ENCODE measurements around the gene UHMK1.
A peak's percentile ranks its signal among the peaks of the same experiment; 100 is the strongest.
"Not testable (repeated sequence)": the region's sequence is repeated elsewhere in the genome, so short reads cannot be mapped to it uniquely, and the experiment has no call there.

Gene UHMK1, protein sequence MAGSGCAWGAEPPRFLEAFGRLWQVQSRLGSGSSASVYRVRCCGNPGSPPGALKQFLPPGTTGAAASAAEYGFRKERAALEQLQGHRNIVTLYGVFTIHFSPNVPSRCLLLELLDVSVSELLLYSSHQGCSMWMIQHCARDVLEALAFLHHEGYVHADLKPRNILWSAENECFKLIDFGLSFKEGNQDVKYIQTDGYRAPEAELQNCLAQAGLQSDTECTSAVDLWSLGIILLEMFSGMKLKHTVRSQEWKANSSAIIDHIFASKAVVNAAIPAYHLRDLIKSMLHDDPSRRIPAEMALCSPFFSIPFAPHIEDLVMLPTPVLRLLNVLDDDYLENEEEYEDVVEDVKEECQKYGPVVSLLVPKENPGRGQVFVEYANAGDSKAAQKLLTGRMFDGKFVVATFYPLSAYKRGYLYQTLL

DNA sequence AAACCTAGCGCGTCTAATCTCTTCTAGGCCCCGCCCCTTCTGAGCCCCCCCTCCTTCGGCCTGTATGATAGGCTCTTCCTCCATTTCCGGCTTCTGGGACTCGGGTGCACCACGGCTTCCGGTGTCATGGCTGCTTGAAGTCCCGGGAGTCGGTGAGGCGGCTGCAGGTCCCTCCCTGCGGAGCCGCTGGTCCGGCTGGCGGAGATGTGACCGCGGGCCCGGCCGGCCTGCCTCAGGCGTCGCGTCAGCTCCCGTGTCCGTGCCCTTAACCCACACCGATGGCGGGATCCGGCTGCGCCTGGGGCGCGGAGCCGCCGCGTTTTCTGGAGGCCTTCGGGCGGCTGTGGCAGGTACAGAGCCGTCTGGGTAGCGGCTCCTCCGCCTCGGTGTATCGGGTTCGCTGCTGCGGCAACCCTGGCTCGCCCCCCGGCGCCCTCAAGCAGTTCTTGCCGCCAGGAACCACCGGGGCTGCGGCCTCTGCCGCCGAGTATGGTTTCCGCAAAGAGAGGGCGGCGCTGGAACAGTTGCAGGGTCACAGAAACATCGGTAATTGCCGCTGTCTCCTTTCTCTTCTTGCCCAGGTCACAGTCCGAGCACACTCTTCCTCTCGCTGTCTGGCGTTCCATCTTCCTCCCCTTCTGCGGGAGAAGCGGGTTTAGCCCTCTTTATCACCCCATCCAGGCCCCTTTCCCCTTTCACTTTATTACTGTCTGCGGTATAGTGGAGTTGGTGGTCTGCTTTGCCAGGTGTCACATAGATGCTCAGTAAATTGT lies at the start of gene UHMK1:
Gene UHMK1 (plus strand): TSS at position 96 of the 773 bp plus-strand sequence. CDS start 183 bp downstream, at position 279.
- DNase-seq (ENCODE audit: low read depth, low spot score): peak; percentile 85

DNA sequence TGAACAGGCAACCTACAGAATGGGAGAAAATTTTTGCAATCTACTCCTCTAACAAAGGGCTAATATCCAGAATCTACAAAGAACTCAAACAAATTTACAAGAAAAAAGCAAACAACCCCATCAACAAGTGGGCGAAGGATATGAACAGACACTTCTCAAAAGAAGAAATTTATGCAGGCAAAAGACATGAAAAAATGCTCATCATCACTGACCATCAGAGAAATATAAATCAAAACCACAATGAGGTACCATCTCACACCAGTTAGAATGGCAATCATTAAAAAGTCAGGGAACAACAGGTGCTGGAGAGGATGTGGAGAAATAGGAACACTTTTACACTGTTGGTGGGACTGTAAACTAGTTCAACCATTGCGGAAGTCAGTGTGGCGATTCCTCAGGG lies 43.3 kb upstream of the UHMK1 start:
- not testable (repeated sequence) for DNase-seq (ENCODE audit: low read depth, low spot score)

DNA sequence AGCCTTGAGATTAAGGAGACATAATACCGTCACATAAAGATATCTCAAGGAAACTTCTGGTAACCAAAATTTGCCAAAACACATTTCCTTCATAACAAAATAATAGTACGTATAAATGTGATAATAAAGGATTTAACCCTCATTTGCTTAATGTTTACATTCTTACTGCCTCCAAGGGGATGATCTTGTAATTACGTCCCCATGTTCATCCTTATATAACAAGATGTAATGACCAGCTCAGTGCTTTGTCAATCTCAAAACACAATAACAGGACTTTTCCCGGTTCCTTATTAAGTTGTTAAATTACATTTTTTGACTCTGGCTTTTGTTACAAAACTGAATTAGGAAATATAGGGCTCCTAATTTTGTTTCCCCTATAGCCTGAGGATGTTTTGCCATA lies 41.3 kb upstream of the UHMK1 start:
- DNase-seq (ENCODE audit: low read depth, low spot score): no peak

DNA sequence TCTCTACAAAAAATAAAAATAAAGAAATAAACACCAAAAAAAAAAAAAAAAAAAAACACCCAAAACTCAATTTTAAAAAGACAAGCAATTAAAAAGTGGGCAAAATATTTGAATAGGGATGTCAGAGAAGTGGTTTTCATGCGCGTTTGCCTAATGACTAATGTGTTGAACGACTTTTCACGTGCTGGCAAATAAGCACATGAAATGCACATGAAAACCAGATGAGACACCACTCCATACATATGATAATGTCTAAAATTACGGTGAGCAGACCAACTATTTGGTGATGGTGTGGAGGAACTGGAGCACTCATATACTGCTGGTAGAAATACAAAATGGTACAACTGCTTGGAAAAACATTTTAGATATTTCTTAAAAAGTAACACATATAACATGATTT lies 39.4 kb upstream of the UHMK1 start:
- DNase-seq (ENCODE audit: low read depth, low spot score): no peak

DNA sequence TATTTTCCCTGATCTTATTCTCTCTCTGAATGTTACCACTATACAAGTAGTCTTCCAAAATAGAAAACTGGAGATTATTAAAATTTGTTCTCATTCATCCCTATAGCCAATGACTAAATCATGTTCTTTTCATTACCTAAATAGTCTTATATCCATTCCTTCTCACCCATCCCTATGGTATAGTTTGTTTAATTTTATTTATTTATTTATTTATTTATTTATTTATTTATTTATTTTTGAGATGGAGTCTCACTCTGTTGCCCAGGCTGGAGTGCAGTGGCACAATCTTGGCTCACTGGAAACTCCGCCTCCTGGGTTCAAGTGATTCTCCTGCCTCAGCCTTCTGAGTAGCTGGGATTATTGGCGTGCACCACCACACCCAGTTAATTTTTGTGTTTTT lies 35.2 kb upstream of the UHMK1 start:
- DNase-seq (ENCODE audit: low read depth, low spot score): not testable (repeated sequence)

DNA sequence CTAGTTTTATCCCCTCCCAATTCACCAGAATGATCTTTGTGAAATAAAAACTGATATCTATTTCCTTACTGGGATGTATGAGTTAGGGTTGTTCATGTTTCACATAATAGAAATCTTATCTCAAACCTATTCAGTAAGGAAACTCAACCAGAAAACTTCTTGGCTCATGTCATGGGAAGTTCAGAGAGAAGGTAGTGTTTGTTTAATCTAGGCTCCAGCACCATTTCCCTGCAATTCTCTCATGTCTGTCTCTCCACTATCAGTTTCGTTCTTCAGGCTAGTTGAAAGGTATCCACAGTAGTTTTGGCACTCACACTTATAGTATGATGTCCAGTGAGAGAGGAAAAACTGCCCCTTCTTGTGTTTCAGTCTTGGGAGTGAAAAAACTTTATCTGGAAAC lies 34.6 kb upstream of the UHMK1 start:
- DNase-seq (ENCODE audit: low read depth, low spot score): no peak

DNA sequence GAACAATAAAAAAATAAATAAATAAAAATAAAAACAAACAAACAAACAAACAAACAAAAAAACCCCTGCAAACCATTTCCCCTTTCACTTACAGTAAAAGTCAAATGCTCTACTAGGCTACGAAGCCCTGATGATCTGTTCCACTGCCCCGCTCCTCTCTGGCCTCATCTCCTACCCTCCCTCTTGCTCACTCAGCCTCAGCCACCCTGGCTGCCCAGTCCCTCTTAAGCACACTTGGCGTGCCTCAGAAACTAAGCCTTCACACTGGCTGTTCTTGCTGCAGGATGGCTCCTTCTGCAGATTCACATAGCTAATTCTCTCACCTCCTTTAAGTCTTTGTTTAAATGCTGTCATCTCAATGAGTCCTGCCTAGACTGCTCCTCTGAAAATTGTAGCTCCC lies 30.8 kb upstream of the UHMK1 start:
- DNase-seq (ENCODE audit: low read depth, low spot score): no peak

DNA sequence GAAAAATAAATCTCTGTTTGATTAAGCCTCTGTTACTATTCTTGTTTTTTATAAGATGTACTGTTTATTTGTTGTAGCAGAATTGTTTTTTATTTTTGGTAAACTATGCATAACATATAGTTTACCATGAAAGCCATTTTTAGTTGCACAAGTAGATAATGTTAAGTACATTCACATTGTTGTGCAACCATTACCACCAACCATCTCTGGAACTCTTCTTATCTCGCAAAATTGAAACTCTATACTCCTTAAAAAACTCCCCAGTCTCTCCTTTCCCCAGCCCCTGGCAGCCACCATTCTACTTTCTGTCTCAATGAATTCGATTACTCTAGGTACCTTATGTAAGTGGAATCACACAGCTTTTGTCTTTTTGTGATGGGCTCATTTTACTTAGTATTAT lies 27.4 kb upstream of the UHMK1 start:
- DNase-seq (ENCODE audit: low read depth, low spot score): no peak

DNA sequence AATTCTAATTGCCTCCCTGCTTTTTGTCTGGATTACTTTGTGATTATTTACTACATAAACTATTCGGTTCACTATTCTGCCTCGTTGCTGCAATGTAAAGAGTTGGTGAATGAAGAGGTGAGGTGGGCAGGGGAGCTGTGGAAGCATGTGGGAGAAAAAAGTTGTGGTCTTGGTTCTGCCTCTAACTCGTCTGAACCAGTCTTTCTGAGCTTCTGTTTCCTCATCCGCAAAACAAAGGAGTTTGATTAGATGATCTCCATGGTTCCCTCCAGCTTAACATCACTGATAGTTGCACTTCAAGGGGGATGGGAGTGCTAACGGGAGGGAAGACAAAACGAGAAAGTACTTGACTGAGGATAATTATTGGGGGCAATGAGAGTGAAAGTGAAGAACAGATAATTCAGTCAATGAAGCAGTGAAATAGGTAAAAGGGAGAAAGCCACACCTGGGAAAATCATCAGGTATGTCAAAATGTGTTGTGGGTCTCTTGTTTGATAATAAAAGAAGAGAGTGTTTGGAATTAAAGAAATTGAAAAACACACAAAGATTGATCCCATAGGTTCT lies 26.2 kb upstream of the UHMK1 start:
- no peak for DNase-seq (ENCODE audit: low read depth, low spot score)

DNA sequence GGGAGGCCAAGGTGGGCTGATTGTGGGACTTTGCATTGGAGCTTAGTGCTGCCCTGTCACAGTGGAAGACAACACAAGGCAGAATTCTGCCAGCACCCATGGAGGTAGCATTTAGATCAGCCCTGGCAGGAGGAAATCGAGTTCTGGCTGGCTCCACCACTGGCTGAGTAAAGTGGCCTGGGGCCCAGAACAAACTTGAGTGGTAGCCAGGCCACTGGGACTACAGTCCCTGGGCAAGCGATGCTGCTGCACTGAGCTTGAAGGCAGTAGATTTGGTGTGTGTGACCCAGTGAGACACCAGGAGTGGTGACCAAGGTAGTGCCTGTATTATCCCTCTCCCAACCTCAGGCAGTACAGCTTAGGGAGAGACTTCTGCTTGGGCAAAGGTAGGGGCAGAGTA lies 22.5 kb upstream of the UHMK1 start:
- no peak for DNase-seq (ENCODE audit: low read depth, low spot score)

DNA sequence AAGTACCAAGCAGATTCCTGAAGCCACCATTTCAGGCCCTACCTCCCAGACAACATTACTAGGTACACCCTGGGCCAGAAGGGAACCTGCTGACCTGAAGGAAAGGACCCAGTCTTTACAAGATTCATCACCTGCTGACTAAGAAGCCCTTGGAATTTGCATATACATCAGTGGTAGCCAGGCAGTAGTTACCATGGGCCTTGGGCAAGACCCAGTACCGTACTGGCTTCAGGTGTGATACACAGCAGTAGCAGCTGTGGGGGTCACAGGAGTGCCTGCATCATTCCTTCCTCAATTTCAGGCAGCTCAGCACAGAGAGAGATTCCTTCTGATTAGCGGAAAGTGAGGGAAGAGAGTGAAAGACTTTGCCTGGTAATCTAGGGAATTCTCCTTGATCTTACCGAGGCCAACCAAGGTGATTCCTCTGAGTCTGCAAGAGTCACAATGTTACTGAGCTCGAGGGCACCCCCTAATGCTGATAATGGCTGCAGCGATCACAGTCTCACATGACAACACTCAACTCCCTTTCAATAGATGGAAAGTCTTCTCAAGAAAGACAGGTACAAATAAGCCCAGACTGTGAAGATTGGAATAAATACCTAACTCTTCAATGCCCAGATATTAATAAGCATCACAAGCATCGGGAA lies 22.0 kb upstream of the UHMK1 start:
- no peak for DNase-seq (ENCODE audit: low read depth, low spot score)

DNA sequence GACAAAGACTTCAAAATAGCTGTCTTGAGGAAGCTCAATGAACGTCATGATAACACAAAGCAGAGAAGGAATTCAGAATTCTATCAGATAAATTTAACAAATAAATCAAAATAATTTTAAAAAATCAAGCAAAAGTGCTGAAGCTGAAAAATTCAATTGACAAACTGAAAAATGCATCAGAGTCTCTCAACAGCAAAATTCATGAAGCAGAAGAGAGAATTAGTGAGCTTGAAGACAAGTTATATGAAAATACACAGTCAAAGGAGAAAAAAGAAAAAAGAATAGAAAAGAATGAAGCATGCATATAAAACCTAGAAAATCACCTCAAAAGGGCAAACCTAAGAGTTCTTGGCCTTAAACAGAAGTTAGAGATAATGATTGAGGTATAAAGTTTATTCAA lies 21.0 kb upstream of the UHMK1 start:
- DNase-seq (ENCODE audit: low read depth, low spot score): no peak

DNA sequence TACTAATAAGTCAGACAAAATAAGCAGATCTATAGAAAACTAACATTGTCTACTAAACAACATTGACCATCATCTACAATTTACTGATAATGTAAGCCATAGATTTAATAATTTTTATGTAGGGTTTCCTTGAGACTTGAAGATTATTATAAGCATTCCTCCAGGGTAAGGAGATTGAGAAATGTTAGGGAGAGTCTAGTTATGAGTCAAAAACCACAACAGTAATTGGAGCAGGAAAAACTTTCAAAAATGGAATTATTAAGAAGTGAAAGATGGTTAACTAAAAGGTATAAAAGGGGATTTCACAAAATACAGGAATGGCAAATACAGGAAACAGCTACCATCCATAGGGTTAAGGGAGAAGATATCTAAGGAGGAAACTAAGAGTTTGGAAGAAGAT lies 12.4 kb upstream of the UHMK1 start:
- no peak for DNase-seq (ENCODE audit: low read depth, low spot score)

DNA sequence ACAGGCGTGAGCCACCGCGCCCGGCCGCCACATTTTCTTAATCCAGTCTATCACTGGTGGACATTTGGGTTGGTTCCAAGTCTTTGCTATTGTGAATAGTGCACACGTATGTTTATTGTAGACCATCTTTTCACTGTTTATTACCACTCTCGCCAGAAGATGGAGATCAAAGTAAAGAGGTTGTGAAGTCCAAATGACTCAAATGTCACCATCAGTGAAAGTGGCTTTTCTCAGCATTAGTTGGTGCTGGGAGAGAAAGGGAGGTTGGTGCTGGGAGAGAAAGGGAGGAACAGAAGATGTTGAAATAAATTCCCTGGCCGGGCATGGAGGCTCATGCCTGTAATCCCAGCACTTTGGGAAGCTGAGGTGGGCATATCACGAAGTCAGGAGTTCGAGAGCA lies 10.4 kb upstream of the UHMK1 start:
- DNase-seq (ENCODE audit: low read depth, low spot score): no peak

DNA sequence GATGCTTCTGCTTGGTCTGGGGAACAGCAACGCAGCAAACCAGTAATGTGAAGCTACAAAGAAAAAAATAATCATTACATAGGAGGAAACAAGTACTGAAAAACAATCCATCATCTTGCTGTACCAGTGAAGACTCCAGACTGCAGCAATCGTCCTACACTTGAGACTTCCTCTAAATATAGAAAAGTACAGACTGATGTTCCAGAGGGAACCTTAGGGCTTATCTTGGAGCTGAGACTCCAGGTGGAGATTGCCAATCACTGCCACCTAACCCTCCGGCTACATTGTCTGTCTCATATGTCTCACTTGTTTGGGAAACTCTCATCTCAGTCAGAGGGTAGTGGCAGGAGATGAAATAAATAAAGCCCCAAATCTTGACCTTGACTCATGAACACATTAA lies 9.4 kb upstream of the UHMK1 start:
- no peak for DNase-seq (ENCODE audit: low read depth, low spot score)

DNA sequence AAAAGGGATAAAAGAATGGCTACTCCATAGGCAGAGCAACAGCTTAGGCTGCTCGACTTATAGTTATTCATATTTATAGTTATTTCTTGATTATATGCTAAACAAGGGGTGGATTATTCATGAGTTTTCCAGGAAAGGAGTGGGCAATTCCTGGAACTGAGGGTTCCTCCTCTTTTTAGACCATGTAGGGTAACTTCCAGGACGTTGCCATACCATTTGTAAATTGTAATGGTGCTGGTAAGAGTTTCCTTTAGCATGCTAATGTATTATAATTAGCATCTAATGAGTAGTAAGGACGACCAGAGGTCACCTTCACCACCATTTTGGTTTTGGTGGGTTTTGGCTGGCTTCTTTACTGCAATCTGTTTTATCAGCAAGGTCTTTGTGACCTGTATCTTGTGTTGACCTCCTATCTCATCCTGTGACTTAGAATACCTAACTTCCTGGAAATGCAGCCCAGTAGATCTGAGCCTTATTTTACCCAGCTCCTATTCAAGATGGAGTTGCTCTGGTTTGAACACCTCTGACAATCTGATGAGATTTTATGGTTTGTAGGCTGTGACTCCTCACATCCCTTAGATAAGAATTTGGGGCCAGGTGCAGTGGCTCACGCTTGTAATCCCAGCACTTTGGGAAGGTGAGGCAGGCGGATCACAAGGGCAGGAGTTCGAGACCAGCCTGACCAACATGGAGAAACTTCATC lies 1.9 kb upstream of the UHMK1 start:
- not testable (repeated sequence) for DNase-seq (ENCODE audit: low read depth, low spot score)

DNA sequence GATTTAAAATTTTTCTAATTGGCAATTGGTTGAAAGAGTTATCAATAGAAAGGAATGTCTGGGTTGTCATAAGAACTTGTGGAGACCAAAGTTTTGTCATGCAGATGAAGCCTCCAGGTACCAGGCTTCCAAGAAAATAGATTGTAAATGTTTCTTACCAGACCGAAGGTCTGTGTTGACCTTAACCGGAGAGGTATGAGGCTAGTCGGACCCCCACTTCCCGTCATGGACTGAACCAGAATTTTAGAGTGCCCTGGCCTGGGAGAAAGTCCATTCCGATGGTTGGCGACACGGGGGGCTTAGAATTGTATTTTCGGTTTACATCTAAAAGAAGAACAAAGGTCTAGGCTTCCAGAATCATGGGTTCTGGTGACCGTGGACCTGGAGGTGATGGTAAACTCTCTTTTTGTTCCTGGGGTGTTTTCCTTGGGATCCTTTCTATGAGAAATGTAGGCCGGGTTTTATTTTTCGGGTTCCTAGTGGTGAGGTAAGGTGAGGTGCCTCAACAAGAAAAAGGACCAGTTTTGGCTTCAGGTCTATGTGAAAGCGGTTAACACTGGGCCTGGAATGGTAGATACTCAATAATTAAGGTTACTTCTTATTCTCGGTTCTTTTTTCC lies 405 bp upstream of the UHMK1 start:
- DNase-seq (ENCODE audit: low read depth, low spot score): no peak

DNA sequence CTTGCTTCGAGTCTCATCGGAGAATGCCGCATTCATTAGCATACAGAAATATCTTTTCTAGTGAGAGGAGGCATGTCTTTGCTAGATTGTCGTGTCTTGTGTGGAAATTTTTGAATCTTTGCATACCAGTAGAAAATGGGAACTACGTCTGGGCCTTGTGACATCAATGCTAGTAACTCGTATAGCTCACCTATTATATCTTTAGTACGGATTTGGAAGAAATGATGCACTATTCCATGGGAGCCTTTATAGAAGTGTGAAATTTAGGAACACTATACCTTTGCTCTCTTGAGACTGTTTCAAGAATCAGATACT lies 835 bp downstream of the UHMK1 start:
- no peak for DNase-seq (ENCODE audit: low read depth, low spot score)

DNA sequence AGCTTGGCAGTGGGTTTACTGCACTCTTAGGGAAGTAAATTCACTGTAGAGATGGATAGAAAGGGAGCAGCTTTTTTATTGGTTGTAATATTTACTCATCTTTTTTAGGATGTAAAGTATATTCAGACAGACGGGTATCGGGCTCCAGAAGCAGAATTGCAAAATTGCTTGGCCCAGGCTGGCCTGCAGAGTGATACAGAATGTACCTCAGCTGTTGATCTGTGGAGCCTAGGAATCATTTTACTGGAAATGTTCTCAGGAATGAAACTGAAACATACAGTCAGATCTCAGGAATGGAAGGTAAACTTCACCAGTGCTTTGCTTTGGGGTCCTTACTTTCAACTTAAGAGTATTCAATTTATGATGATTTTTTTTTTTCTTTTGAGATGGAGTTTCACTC lies 3.2 kb downstream of the UHMK1 start:
- DNase-seq (ENCODE audit: low read depth, low spot score): no peak

DNA sequence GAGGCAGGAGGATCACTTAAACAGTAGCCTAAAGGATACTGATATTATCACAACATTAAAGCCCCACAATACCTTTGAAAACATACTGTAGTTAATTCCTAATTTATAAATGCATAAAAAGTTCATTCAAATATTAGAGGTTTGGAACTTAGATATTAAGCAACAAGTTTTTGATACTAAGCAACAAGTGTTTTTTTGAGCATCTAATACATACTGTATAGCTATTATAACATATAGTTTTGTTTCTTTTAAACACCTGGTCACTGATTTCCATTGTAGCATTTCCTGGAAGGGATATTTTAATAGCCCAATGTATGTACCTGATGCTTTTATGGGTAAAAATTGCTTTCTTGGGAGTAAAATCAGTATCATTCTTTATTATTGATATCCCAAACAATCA lies 4.5 kb downstream of the UHMK1 start:
- DNase-seq (ENCODE audit: low read depth, low spot score): no peak

DNA sequence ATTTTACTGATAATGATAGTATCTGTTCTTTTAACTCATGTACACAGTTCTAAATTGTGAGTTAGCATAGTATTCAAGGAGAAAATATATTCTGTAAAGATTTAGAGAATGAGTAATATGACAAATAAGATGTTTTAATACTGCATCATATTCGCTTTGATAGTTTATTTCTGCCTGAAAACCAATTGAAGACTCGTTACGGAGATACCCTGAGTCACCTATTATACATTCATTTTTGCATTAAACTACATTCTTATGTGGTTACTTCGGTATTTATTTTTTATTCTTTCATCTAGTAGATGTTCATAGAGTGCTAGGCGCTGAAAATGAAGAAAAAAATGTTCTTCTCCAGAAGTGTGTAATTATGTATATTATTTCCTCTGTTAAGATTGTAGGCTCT lies 5.3 kb downstream of the UHMK1 start:
- DNase-seq (ENCODE audit: low read depth, low spot score): no peak

All from activated CD4-positive, CD25-positive, alpha-beta regulatory T cell treated with anti-CD3 and anti-CD28 coated beads, Interleukin-2, amount 50 U/mL, for 16 hours (primary cell).